ENCODE data around the gene CLMN. TPM values are rescaled to one million over a fixed set of nuclear protein-coding genes. Genes with fewer than 3 reads are reported as not detected.

The CLMN gene
- total and polyA plus RNA-seq, 2 of the 8 experiments (the other 6 are each of a cell fraction or from before 2014, with no cell fraction given): 1.6 to 8.2 TPM

GRCh38 chr14:95134304-95134933, 185.3 kb downstream of the CLMN start:
- Histone ChIP-seq H3K14ac (ENCODE audit: insufficient read length) (no peak overlapping the region), H3K56ac (replicated peaks; ENCODE audit: insufficient read length, low read depth, low read length) (no peak overlapping the region), H3K4me2 (ENCODE audit: insufficient read depth in 1 of 2, low read depth in 2 of 2, low read length in 2 of 2) (no peak overlapping the region), H2BK120ac (replicated peaks; ENCODE audit: low read depth, low read length) (no peak overlapping the region), H3K79me1 (ENCODE audit: low read depth, low read length) (0 out of 2 replicates have a peak, but pooled peaks cover 2% of the 10 kb centered on the region), H4K20me1 (replicated peaks in 1 of 2; ENCODE audit: control insufficient read depth in 1 of 2, insufficient read depth in 2 of 2, low read length in 2 of 2) (peaks cover 2 to 4% of the 10 kb centered on the region in 2 experiments), H3K4me3 (ENCODE audit: extremely low read depth in 1 of 4, insufficient read depth in 2 of 4, low read depth in 3 of 4, low read length in 4 of 4) (no peak overlapping the region), H3K23me2 (ENCODE audit: low read depth, low read length) (no peaks in the 10 kb centered on the region; the same call in 1 of the 2 replicates), H3K27ac (ENCODE audit: low read depth, low read length) (no peak overlapping the region), H3K36me3 (ENCODE audit: control insufficient read depth in 2 of 4, insufficient read depth in 4 of 4, low read length in 3 of 4) (peaks cover 0 to 4% (median 0%) of the 10 kb centered on the region in 4 experiments; a peak in 1 of 8 replicates), H4K91ac (replicated peaks; ENCODE audit: insufficient read length, low read length) (no peak overlapping the region), H2BK20ac (ENCODE audit: low read length) (no peak overlapping the region), H3K18ac (ENCODE audit: extremely low read depth, low read length) (no peak overlapping the region), H3K9ac (replicated peaks in 1 of 4; ENCODE audit: extremely low read depth in 1 of 4, low read depth in 3 of 4, low read length in 3 of 4) (no peak overlapping the region), H2BK12ac (ENCODE audit: low read depth, low read length) (no peak overlapping the region), H4K8ac (ENCODE audit: extremely low read depth, insufficient read depth, low read length) (no peak overlapping the region), H2AK5ac (ENCODE audit: low read depth, low read length) (no peak overlapping the region), H2AFZ (ENCODE audit: low read length) (no peak overlapping the region), H4K5ac (ENCODE audit: insufficient read length, low read depth, low read length) (no peak overlapping the region), H3K79me2 (ENCODE audit: control insufficient read depth in 1 of 2, insufficient read depth in 2 of 2, low read length in 2 of 2) (peaks cover 6 to 52% of the 10 kb centered on the region in 2 experiments; a peak in 3 of 4 replicates), H3K4ac (replicated peaks; ENCODE audit: insufficient read length, low read depth, low read length) (no peak overlapping the region), H3K23ac (ENCODE audit: insufficient read length) (no peak overlapping the region), H3K4me1 (replicated peaks in 1 of 4; ENCODE audit: control insufficient read depth in 3 of 4, insufficient read depth in 4 of 4, low read length in 3 of 4) (peaks cover 2 to 9% (median 3%) of the 10 kb centered on the region in 4 experiments; a peak in 3 of 7 replicates), H2BK5ac (ENCODE audit: low read depth, low read length) (no peak overlapping the region), H3K27me3 (replicated peaks in 1 of 4; ENCODE audit: control insufficient read depth in 3 of 4, extremely low read depth in 1 of 4, insufficient read depth in 3 of 4, low read length in 3 of 4) (no peaks in the 10 kb centered on the region), H3K9me3 (ENCODE audit: insufficient read depth in 2 of 2, low read depth in 1 of 2, low read length in 1 of 2) (no peaks in the 10 kb centered on the region), H2BK15ac (ENCODE audit: low read length) (no peak overlapping the region)
- ChIA-PET POLR2A (ENCODE audit: partially characterized antibody) (interaction anchor here (1.0 kb wide), 1 partner anchor 23 kb away, joined by 3 read pairs; the partner anchor contains the start of gene DICER1), CTCF (ENCODE audit: partially characterized antibody) (no interaction called here)
- DNase-seq (ENCODE audit: low read depth in 1 of 2, low spot score in 2 of 2): no peak
- no peak for FAIRE-seq
- TF ChIP-seq TEAD4 (IDR thresholded peaks at IDR 0.05; ENCODE audit: low read depth, low read length) (no peak), BRCA1 (IDR thresholded peaks at IDR 0.05; ENCODE audit: low read depth, low read length) (no peak), SIRT6 (IDR thresholded peaks at IDR 0.05; ENCODE audit: low read length) (no peak), CTBP2 (IDR thresholded peaks at IDR 0.05; ENCODE audit: borderline replicate concordance, insufficient read depth, insufficient read length, low read length) (no peak), BACH1 (IDR thresholded peaks at IDR 0.05; ENCODE audit: low read length) (no peak), EP300 (IDR thresholded peaks at IDR 0.05; ENCODE audit: borderline replicate concordance in 1 of 2, low read depth in 2 of 2, low read length in 2 of 2) (no peak), GABPA (IDR thresholded peaks at IDR 0.05; ENCODE audit: borderline replicate concordance, insufficient read depth, low read length) (no peak), RFX5 (IDR thresholded peaks at IDR 0.05; ENCODE audit: borderline replicate concordance, low read depth, low read length) (no peak)
- TF ChIP-seq, protein P1, sequence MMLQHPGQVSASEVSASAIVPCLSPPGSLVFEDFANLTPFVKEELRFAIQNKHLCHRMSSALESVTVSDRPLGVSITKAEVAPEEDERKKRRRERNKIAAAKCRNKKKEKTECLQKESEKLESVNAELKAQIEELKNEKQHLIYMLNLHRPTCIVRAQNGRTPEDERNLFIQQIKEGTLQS (IDR thresholded peaks at IDR 0.05; ENCODE audit: insufficient read depth, low read depth, low read length): no peak
- WGBS, 2 experiments (ENCODE audit: extremely low coverage in 1 of 2, insufficient coverage in 1 of 2, insufficient read length in 1 of 2, insufficient replicate concordance in 2 of 2, low coverage in 1 of 2, low lambda C conversion rate in 2 of 2, missing lambda C conversion rate in 1 of 2): 94% methylated on average over 8 of the region's 8 CpGs; no CpG with 5 or more reads in 1 of the 2 experiments

Data from H1 (cell line).